ENCODE data around the gene ABCC10. TPM values are rescaled to one million over a fixed set of nuclear protein-coding genes. Genes with fewer than 3 reads are reported as not detected.
"Not testable (repeated sequence)": the region's sequence is repeated elsewhere in the genome, so short reads cannot be mapped to it uniquely, and the experiment has no call there.

ABCC10 gene
- total RNA-seq, 1 experiment from 2014 or later = 25.5 TPM

- Mint-ChIP-seq H3K27me3 (ENCODE audit: low read depth) (no peaks in the 10 kb centered on the region; the same call in 1 of the 2 replicates), H3K4me3 (no peak overlapping the region), H3K36me3 (no peaks in the 10 kb centered on the region), H3K4me1 (peaks cover 42% of the 10 kb centered on the region), H3K9me3 (no peaks in the 10 kb centered on the region), H3K27ac (no peak overlapping the region)
- DNase-seq (ENCODE audit: low spot score) = no peak
- TF ChIP-seq EMX1 (CRISPR knock-in tag; IDR thresholded peaks at IDR 0.05) (no peak), ZBTB21 (CRISPR knock-in tag; IDR thresholded peaks at IDR 0.05; ENCODE audit: borderline replicate concordance) (no peak), MLX (CRISPR knock-in tag; IDR thresholded peaks at IDR 0.05) (no peak), ETV6 (CRISPR knock-in tag; IDR thresholded peaks at IDR 0.05) (no peak), ZNF532 (CRISPR knock-in tag; IDR thresholded peaks at IDR 0.05; ENCODE audit: borderline replicate concordance) (no peak), USF1 (CRISPR knock-in tag; IDR thresholded peaks at IDR 0.05) (no peak), GRHL2 (CRISPR knock-in tag; IDR thresholded peaks at IDR 0.05; ENCODE audit: insufficient replicate concordance, severe bottlenecking) (no peak), ZNF138 (CRISPR knock-in tag; conservative IDR thresholded peaks at IDR 0.05) (no peak), FOXJ3 (CRISPR knock-in tag; IDR thresholded peaks at IDR 0.05; ENCODE audit: borderline replicate concordance) (no peak)
- TF ChIP-seq, protein P1, sequence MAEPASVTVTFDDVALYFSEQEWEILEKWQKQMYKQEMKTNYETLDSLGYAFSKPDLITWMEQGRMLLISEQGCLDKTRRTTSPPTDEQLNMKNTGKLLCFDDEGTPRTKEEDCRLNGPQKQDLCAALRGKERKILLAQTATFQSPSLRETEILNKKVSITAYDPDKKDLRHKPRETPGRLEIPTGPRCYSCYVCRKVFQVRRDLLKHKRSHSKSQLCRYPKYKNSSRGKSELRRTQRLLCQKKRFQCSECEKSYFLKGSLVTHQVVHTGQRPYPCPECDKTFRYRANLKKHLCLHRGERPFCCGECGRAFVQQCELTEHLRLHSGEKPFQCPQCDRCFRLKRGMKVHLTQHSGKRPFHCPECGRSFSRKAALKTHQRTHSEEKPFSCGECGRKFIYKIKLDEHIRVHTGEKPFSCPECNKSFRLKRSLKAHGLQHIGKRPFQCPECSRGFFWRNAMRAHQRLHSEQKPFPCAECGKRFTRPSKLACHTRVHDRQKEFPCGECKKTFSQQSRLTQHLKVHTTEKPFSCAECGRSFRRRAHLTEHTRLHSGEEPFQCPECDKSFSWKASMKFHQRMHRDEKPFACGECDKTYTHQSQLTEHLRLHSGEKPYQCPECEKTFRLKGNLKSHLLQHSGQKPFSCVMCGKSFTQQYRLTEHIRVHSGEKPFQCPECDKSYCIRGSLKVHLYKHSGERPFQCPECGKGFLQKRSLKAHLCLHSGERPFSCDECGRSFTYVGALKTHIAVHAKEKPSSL (CRISPR knock-in tag; conservative IDR thresholded peaks at IDR 0.05) = no peak
- TF ChIP-seq, protein P2, sequence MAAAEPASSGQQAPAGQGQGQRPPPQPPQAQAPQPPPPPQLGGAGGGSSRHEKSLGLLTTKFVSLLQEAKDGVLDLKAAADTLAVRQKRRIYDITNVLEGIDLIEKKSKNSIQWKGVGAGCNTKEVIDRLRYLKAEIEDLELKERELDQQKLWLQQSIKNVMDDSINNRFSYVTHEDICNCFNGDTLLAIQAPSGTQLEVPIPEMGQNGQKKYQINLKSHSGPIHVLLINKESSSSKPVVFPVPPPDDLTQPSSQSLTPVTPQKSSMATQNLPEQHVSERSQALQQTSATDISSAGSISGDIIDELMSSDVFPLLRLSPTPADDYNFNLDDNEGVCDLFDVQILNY (CRISPR knock-in tag; IDR thresholded peaks at IDR 0.05) = no peak
- ATAC-seq = no peak
- CTCF ChIA-PET = no interaction called here
- POLR2A ChIA-PET = no interaction called here
Measured at GRCh38 chr6:43391440-43392031, 35.8 kb upstream of the ABCC10 start.

GRCh38 chr6:43393133-43393532 lies 34.2 kb upstream of the ABCC10 start:
- H3K4me1 Mint-ChIP-seq = peaks cover 48% of the 10 kb centered on the region
- H3K9me3 Mint-ChIP-seq; H3K36me3 Mint-ChIP-seq; H3K27me3 Mint-ChIP-seq (ENCODE audit: low read depth); H3K4me3 Mint-ChIP-seq; DNase-seq (ENCODE audit: low spot score); ATAC-seq; POLR2A ChIA-PET: not testable (repeated sequence)
- CTCF ChIA-PET = interaction anchor here (0.6 to 0.8 kb wide), 2 partner anchors 37 to 899 kb away, joined by 3 read pairs; no protein-coding TSS in a partner anchor
- H3K27ac Mint-ChIP-seq = peak overlapping the region; percentile 22; the same call in 1 of the 2 replicates

GRCh38 chr6:43393602-43394001 lies 33.7 kb upstream of the ABCC10 start:
- ATAC-seq (no peak), DNase-seq (ENCODE audit: low spot score) (no peak)
- Mint-ChIP-seq H3K27ac (peak overlapping the region; percentile 22; the same call in 1 of the 2 replicates), H3K27me3 (ENCODE audit: low read depth) (no peaks in the 10 kb centered on the region; the same call in 1 of the 2 replicates), H3K4me3 (no peak overlapping the region), H3K36me3 (no peaks in the 10 kb centered on the region), H3K4me1 (peaks cover 48% of the 10 kb centered on the region), H3K9me3 (no peaks in the 10 kb centered on the region)
- ChIA-PET CTCF (interaction anchor here (0.6 to 0.8 kb wide), 2 partner anchors 38 to 899 kb away, joined by 3 read pairs; no protein-coding TSS in a partner anchor), POLR2A (no interaction called here)
- no peak for TF ChIP-seq FOXP1 (CRISPR knock-in tag; IDR thresholded peaks at IDR 0.05; ENCODE audit: borderline replicate concordance)
- TF ChIP-seq ATF1 (CRISPR knock-in tag; IDR thresholded peaks at IDR 0.05) = no peak
- no peak for TF ChIP-seq ZNF232 (CRISPR knock-in tag; IDR thresholded peaks at IDR 0.05)
- no peak for TF ChIP-seq RORB (CRISPR knock-in tag; IDR thresholded peaks at IDR 0.05)
- TF ChIP-seq USF2 (CRISPR knock-in tag; IDR thresholded peaks at IDR 0.05) = no peak
- no peak for TF ChIP-seq ZNF317 (CRISPR knock-in tag; IDR thresholded peaks at IDR 0.05; ENCODE audit: borderline replicate concordance, low read depth)
